ENCODE data around the gene MUC5B.
"Not testable (repeated sequence)": the region's sequence is repeated elsewhere in the genome, so short reads cannot be mapped to it uniquely, and the experiment has no call there.

MUC5B gene

DNA sequence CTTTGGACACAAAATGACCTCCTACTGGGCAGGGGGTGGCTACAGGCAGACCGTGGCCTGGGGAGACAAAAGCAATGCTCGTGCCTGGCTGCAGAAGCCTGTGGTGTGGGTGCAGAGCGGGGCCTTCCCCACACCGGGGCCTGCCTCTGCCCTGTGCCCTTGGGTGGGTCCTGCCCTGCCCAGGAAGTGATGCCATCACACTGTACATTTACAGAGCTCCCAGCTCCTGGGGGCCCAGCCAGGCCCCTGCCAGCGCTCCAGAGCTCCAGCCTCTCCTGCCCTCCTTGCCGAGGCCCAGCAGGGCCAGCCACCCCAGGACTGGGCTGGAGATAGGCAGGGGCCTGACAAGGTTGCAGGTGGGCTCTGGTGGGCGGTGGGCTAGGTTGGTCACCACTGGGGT is 40.1 kb downstream of the MUC5B start:
- H3K4me3 ChIP-seq: no peak overlapping the region
- no peak overlapping the region for H3K9ac ChIP-seq
- 0 out of 2 replicates have a peak overlapping the region, but pooled peaks have one; percentile 26 for H3K4me2 ChIP-seq

DNA sequence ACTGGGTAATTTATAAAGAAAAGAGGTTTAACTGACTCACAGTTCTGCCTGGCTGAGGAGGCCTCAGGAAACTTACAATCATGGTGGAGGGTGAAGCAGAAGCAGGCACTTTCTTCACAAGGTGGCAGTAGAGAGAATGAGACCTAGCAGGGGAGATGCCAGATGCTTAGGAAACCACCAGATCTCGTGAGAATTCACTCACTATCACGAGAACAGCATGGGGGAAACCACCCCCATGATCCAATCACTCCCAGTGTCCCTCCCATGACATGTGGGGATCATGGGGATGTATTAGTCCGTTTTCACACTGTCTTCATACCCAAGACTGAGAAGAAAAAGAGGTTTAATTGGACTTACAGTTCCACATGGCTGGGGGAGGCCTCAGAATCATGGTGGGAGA is 41.6 kb downstream of the MUC5B start:
- not testable (repeated sequence) for H3K4me3 ChIP-seq, H3K9ac ChIP-seq, H3K36me3 ChIP-seq, H3K27me3 ChIP-seq, H3K4me2 ChIP-seq, H4K20me1 ChIP-seq, H3K27ac ChIP-seq
- Histone ChIP-seq H3K9me3 (peaks cover 33% of the 10 kb centered on the region), H3K4me1 (peaks cover 18% of the 10 kb centered on the region)

More for the DNA sequence above, 40.1 kb downstream of the MUC5B start:
- peaks cover 33% of the 10 kb centered on the region for H3K9me3 ChIP-seq
- no peaks in the 10 kb centered on the region for H4K20me1 ChIP-seq
- H3K36me3 ChIP-seq: peaks cover 8% of the 10 kb centered on the region; the same call in 1 of the 2 replicates
- no peaks in the 10 kb centered on the region for H3K27me3 ChIP-seq
- peaks cover 18% of the 10 kb centered on the region for H3K4me1 ChIP-seq
- TF ChIP-seq Cebpa-rat (IDR thresholded peaks at IDR 0.05): no peak
- H3K27ac ChIP-seq: no peak overlapping the region

DNA sequence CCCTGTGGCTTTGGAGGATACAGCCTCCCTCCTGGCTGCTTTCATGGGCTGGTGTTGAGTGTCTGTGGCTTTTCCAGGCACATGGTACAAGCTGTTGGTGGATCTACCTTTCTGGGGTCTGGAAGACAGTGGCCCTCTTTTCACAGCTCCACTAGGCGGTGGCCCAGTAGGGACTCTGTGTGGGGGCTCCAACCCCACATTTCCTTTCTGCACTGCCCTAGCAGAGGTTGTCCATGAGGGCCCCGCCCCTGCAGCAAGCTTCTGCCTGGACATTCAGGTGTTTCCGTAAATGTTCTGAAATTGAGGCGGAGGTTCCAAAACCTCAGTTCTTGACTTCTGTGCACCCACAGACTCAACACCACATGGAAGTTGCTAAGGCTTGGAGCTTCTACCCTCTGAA is 42.6 kb downstream of the MUC5B start:
- not testable (repeated sequence) for H3K27ac ChIP-seq, H3K27me3 ChIP-seq

DNA sequence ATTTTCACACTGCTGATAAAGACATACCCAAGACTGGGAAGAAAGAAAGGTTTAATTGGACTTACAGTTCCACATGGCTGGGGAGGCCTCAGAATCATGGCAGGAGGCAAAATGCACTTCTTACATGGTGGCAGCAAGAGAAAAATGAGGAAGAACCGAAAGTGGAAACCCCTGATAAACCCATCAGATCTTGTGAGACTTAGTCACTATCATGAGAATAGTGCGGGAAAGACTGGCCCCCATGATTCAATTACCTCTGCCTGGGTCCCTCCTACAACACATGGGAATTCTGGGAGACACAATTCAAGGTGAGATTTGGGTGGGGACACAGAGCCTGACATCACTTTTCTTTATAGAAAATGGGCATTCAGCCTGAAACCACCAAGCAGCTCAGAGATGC is 44.1 kb downstream of the MUC5B start:
- Histone ChIP-seq H3K4me1 (peaks cover 37% of the 10 kb centered on the region), H3K9me3 (peaks cover 33% of the 10 kb centered on the region)
- not testable (repeated sequence) for H3K4me3 ChIP-seq, H3K4me2 ChIP-seq, H3K27me3 ChIP-seq, H3K36me3 ChIP-seq, H3K9ac ChIP-seq, H4K20me1 ChIP-seq, H3K27ac ChIP-seq

More for the DNA sequence above, 42.6 kb downstream of the MUC5B start:
- not testable (repeated sequence) for H3K4me3 ChIP-seq, H3K36me3 ChIP-seq, H3K4me2 ChIP-seq, H3K9ac ChIP-seq, H4K20me1 ChIP-seq
- peaks cover 33% of the 10 kb centered on the region for H3K9me3 ChIP-seq
- H3K4me1 ChIP-seq: peaks cover 26% of the 10 kb centered on the region

DNA sequence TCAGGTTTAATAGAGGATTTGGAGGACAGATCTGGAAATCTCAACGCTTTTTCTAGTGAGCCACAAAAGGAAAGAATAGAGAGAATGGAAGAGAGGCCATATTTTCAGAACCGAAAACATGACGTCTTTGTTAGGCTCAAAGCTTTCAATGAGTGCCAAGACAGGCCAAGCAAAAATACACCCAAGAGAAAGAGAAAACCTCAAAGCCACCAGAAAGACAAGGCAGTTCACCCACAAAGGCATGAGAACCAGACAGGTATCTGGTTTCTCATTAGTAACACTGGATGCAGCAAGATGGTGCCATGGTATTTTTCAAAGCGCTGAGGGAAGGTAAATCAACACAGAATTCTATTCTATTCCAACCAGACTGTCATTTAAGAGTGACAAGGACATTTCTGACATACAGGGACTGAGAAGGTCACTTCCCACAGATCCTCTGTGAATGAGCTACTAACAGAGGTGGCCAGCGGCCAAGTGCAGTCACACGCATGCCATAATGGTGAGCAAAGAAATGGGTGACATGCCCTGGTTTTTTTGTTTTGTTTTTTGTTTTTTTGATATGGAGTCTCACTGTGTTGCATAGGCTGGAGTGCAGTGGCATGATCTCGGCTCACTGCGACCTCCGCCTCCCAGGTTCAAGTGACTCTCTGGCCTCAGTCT is 44.7 kb downstream of the MUC5B start:
- no peak overlapping the region for H3K4me3 ChIP-seq
- H3K27me3 ChIP-seq: no peaks in the 10 kb centered on the region
- TF ChIP-seq Cebpa-rat (IDR thresholded peaks at IDR 0.05): no peak

DNA sequence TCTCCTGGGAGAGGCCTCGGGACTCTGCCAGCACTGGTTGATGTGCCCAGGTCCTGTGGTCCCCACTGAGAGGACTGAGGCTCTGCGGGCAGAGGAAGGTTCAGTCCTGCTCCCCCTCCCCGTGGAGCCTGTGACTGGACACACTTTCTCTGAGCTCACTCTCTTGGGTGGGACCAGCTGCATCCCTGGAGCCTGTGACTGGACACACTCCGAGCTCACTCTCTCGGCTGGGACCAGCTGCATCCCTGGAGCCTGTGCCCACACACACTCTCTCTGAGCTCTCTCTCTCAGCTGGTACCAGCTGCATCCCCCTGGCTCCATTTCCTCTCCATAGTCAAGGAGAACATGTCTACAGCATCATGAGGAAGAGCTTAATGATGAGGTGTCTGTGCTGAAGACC is 47.1 kb downstream of the MUC5B start:
- Histone ChIP-seq H3K9me3 (peaks cover 24% of the 10 kb centered on the region), H3K27ac (no peak overlapping the region), H3K4me3 (no peak overlapping the region), H3K27me3 (no peaks in the 10 kb centered on the region), H4K20me1 (peaks cover 12% of the 10 kb centered on the region), H3K4me2 (0 out of 2 replicates have a peak overlapping the region, but pooled peaks have one; percentile 47), H3K9ac (no peak overlapping the region), H3K36me3 (peaks cover 15% of the 10 kb centered on the region; the same call in 1 of the 2 replicates), H3K4me1 (peaks cover 31% of the 10 kb centered on the region)
- TF ChIP-seq Cebpa-rat (IDR thresholded peaks at IDR 0.05): no peak

More for the DNA sequence above, 44.7 kb downstream of the MUC5B start:
- H3K36me3 ChIP-seq: peaks cover 8% of the 10 kb centered on the region; the same call in 1 of the 2 replicates
- peaks cover 33% of the 10 kb centered on the region for H3K9me3 ChIP-seq
- H3K27ac ChIP-seq: no peak overlapping the region
- H3K9ac ChIP-seq: no peak overlapping the region
- peaks cover 5% of the 10 kb centered on the region; the same call in 1 of the 2 replicates for H4K20me1 ChIP-seq
- peaks cover 34% of the 10 kb centered on the region for H3K4me1 ChIP-seq
- no peak overlapping the region for H3K4me2 ChIP-seq

DNA sequence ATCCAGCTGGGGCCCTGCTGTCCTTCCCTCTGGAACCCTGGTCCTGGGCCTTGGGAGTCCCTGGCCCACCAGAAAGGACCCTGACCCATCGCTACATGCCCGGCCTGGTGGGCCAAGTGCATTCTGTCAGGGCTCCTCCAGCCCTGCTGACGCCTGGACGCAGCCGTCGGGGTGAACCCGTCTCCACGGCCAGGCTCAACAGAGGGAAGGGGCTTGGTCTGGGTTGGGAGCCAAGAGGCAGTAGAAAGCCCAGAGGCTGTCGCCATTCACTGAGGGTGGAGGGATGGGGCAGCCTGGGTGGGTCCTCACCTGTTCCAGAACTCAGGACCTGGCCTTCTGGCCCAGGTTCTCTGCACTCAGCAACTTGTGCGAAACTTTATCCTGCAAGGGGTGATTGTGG is 47.6 kb downstream of the MUC5B start:
- Histone ChIP-seq H3K27ac (0 out of 2 replicates have a peak overlapping the region, but pooled peaks have one; percentile 43), H3K9me3 (peaks cover 19% of the 10 kb centered on the region), H3K9ac (no peak overlapping the region), H3K4me1 (peaks cover 37% of the 10 kb centered on the region), H3K4me3 (no peak overlapping the region), H3K4me2 (peak overlapping the region; percentile 47), H3K36me3 (peaks cover 11% of the 10 kb centered on the region; the same call in 1 of the 2 replicates), H3K27me3 (no peaks in the 10 kb centered on the region), H4K20me1 (peaks cover 17% of the 10 kb centered on the region)
- no peak for TF ChIP-seq Cebpa-rat (IDR thresholded peaks at IDR 0.05)

DNA sequence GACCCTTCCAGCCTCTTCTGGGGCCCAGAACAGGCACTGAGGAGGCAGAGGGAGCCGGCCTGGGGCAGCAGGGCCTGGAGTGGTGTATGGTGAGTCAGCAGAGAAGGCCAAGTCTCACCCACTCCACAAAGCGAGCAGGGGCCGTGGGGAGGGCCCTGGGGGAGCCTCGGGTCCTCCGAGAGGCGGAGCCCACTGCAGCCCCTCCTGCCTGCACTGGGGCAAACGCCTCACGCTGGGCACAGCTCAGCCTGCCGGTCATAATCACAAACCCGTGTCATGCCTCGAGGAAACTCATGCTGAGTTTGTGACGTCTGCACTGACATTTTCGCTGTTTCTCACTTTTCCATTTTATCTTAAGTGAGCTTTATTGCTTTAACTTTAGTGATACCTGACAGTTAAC is 48.1 kb downstream of the MUC5B start:
- Histone ChIP-seq H3K9me3 (peaks cover 14% of the 10 kb centered on the region), H3K4me1 (peaks cover 42% of the 10 kb centered on the region), H3K36me3 (peaks cover 9% of the 10 kb centered on the region; the same call in 1 of the 2 replicates), H3K4me3 (no peak overlapping the region), H3K9ac (0 out of 2 replicates have a peak overlapping the region, but pooled peaks have one; percentile 42), H3K27ac (0 out of 2 replicates have a peak overlapping the region, but pooled peaks have one; percentile 43), H3K4me2 (peak overlapping the region; percentile 47), H3K27me3 (no peaks in the 10 kb centered on the region), H4K20me1 (peaks cover 22% of the 10 kb centered on the region)
- TF ChIP-seq Cebpa-rat (IDR thresholded peaks at IDR 0.05): no peak

DNA sequence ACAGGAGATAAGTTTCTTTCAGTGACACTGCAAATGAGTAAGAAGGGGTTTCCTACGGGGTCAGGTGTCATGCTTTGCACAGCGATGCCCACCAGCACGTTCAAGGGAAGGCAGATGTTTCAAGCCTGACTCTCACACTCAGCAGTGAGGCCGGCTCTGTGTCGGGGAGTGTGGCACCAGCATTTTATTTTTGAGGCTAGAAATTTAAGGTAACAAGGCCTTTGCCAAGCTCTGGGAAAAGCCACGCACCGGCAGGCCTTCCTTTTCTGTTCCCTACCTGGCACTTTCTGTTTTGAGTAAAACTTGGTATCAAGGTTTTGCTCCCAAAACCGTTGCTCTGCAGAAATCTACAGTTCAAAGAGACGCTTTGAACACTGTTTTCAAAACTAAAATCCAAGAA is 48.5 kb downstream of the MUC5B start:
- no peak overlapping the region for H3K4me2 ChIP-seq
- H3K4me1 ChIP-seq: peaks cover 46% of the 10 kb centered on the region
- H3K9ac ChIP-seq: no peak overlapping the region

DNA sequence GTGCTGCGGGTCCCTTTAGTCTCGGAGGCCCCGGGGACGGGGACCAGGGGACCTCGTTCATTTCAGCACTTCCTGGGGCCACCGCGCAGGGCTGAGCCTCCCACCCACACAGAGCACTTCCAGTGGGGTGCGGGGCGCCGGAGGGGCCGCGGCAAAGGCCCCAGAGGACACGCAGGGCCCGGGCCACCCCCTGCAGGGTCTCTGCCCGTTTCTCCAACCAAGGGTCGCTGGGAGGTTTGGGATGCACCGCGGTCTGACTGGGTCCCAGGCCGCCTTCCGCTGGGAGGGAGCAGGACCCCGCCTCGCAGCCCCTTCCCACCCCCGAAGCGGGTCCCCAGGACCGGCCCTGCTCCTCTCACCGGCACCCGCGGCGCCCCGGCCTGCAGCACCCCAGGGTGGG is 49.1 kb downstream of the MUC5B start:
- Histone ChIP-seq H3K36me3 (peaks cover 19% of the 10 kb centered on the region), H3K9me3 (peaks cover 6% of the 10 kb centered on the region), H3K27me3 (no peaks in the 10 kb centered on the region), H3K27ac (0 out of 2 replicates have a peak overlapping the region, but pooled peaks have one; percentile 4), H3K4me2 (no peak overlapping the region), H3K4me3 (no peak overlapping the region), H4K20me1 (peaks cover 32% of the 10 kb centered on the region), H3K9ac (0 out of 2 replicates have a peak overlapping the region, but pooled peaks have one; percentile 6), H3K4me1 (peaks cover 51% of the 10 kb centered on the region)
- no peak for TF ChIP-seq Cebpa-rat (IDR thresholded peaks at IDR 0.05)

More for the DNA sequence above, 48.5 kb downstream of the MUC5B start:
- H3K27ac ChIP-seq: 0 out of 2 replicates have a peak overlapping the region, but pooled peaks have one; percentile 4
- peaks cover 26% of the 10 kb centered on the region for H4K20me1 ChIP-seq
- TF ChIP-seq Cebpa-rat (IDR thresholded peaks at IDR 0.05): no peak
- peaks cover 13% of the 10 kb centered on the region for H3K36me3 ChIP-seq
- no peak overlapping the region for H3K4me3 ChIP-seq
- no peaks in the 10 kb centered on the region for H3K27me3 ChIP-seq
- peaks cover 10% of the 10 kb centered on the region for H3K9me3 ChIP-seq
